ENCODE results near the gene SERTAD2. TPM values are rescaled to one million over a fixed set of nuclear protein-coding genes. Genes with fewer than 3 reads are reported as not detected.

Gene SERTAD2
- total RNA-seq, 2 donors from 2014 or later, result 15.3 to 26.0 TPM

- WGBS, result 89% methylated on average over 2 of the region's 2 CpGs
- H3K4me1 ChIP-seq (replicated peaks), result no peaks in the 10 kb centered on the region
These were observed 44.5 kb upstream of the SERTAD2 start for GRCh38 chr2:64698177-64698643.

DNA sequence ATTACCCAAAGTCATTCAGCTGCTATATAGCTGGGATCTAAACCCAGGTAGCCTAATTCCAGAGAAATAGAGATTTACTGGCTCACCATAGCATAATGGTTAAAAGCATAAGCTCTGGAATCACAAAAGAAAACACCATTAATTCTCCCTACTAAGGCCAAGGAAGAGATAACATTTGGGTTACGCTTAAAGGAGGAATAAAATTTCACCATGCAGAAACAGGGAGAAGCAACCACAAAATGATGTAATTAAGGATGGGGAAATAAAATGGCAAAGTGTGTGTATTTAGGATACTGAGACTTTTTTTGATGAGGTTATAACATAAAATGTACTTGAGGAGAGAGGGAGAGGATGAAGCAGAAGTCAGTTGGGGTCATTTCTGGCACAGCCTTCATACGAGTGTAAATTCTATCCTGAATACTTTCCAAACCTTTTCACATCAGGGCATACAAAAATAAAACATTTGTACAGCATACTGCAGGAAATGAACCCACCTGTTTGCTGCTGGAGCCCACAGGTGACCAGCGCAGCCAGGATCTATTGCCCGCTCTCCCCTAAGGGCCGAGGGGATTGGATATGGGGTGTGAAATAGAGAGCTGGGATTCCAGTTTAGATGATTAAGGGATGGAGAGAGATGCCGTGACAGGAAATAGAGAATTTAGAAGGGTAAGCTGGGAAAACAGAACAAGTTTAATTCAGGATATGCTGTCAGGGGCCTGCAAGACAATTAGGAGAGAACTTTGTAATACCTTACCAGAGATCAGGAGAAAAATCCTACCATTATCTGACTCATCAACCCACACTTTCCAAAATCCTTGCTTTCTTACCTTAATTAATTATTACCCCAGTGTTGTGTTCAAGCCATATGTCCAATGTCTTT lies 43.8 kb upstream of the SERTAD2 start:
- H3K27ac ChIP-seq, result no peak overlapping the region
- no peaks in the 10 kb centered on the region for H3K9me3 ChIP-seq
- WGBS, result 91% methylated on average over 6 of the region's 6 CpGs
- H3K4me3 ChIP-seq, result no peak overlapping the region
- H3K4me1 ChIP-seq (replicated peaks), result no peaks in the 10 kb centered on the region
- DNase-seq (ENCODE audit: low spot score), result no peak
- no peak for TF ChIP-seq CTCF (IDR thresholded peaks at IDR 0.05)
- intact Hi-C loops (cut with DNase I), result no loop called here
- no peaks in the 10 kb centered on the region for H3K36me3 ChIP-seq
- H3K27me3 ChIP-seq (replicated peaks; ENCODE audit: insufficient read depth), result no peaks in the 10 kb centered on the region

More at GRCh38 chr2:64698177-64698643, 44.5 kb upstream of the SERTAD2 start:
- no peaks in the 10 kb centered on the region for H3K36me3 ChIP-seq
- H3K4me3 ChIP-seq, result no peak overlapping the region
- no peaks in the 10 kb centered on the region for H3K9me3 ChIP-seq
- intact Hi-C loops (cut with DNase I), result no loop called here
- TF ChIP-seq POLR2AphosphoS5 (IDR thresholded peaks at IDR 0.05) (no peak), POLR2A (IDR thresholded peaks at IDR 0.05) (no peak), CTCF (IDR thresholded peaks at IDR 0.05) (no peak)
- no peak overlapping the region for H3K27ac ChIP-seq
- DNase-seq (ENCODE audit: low spot score), result no peak
- H3K27me3 ChIP-seq (replicated peaks; ENCODE audit: insufficient read depth), result no peaks in the 10 kb centered on the region

- DNase-seq (ENCODE audit: low spot score), result no peak
- Histone ChIP-seq H3K4me1 (replicated peaks) (no peaks in the 10 kb centered on the region), H3K27ac (no peak overlapping the region), H3K27me3 (replicated peaks; ENCODE audit: insufficient read depth) (no peaks in the 10 kb centered on the region), H3K4me3 (no peak overlapping the region), H3K9me3 (no peaks in the 10 kb centered on the region), H3K36me3 (no peaks in the 10 kb centered on the region)
- WGBS, result 100% methylated on average over 1 of the region's 1 CpG
- TF ChIP-seq POLR2A (IDR thresholded peaks at IDR 0.05) (no peak), CTCF (IDR thresholded peaks at IDR 0.05) (no peak), POLR2AphosphoS5 (IDR thresholded peaks at IDR 0.05) (no peak)
- intact Hi-C loops (cut with DNase I), result no loop called here
These were observed 42.9 kb upstream of the SERTAD2 start for GRCh38 chr2:64696636-64697035.

- H3K27me3 ChIP-seq (replicated peaks; ENCODE audit: insufficient read depth), result no peaks in the 10 kb centered on the region
- no peaks in the 10 kb centered on the region for H3K4me1 ChIP-seq (replicated peaks)
- no peak overlapping the region for H3K4me3 ChIP-seq
- H3K27ac ChIP-seq, result no peak overlapping the region
- intact Hi-C loops (cut with DNase I), result no loop called here
- WGBS, result 58% methylated on average over 1 of the region's 1 CpG
- H3K9me3 ChIP-seq, result no peaks in the 10 kb centered on the region
- H3K36me3 ChIP-seq, result no peaks in the 10 kb centered on the region
- no peak for DNase-seq (ENCODE audit: low spot score)
- TF ChIP-seq POLR2AphosphoS5 (IDR thresholded peaks at IDR 0.05) (no peak), POLR2A (IDR thresholded peaks at IDR 0.05) (no peak), CTCF (IDR thresholded peaks at IDR 0.05) (no peak)
These were observed 42.1 kb upstream of the SERTAD2 start for GRCh38 chr2:64695721-64696261.

- H3K4me3 ChIP-seq, result no peak overlapping the region
- TF ChIP-seq POLR2A (IDR thresholded peaks at IDR 0.05) (no peak), POLR2AphosphoS5 (IDR thresholded peaks at IDR 0.05) (no peak), CTCF (IDR thresholded peaks at IDR 0.05) (no peak)
- no peaks in the 10 kb centered on the region for H3K9me3 ChIP-seq
- H3K27me3 ChIP-seq (replicated peaks; ENCODE audit: insufficient read depth), result no peaks in the 10 kb centered on the region
- intact Hi-C loops (cut with DNase I), result no loop called here
- no peak for DNase-seq (ENCODE audit: low spot score)
- no peaks in the 10 kb centered on the region for H3K36me3 ChIP-seq
- WGBS, result 73% methylated on average over 4 of the region's 4 CpGs
- H3K27ac ChIP-seq, result no peak overlapping the region
- no peaks in the 10 kb centered on the region for H3K4me1 ChIP-seq (replicated peaks)
These were observed 38.7 kb upstream of the SERTAD2 start for GRCh38 chr2:64692401-64692800.
